ENCODE results near the gene GEMIN2.

GEMIN2 gene

DNA sequence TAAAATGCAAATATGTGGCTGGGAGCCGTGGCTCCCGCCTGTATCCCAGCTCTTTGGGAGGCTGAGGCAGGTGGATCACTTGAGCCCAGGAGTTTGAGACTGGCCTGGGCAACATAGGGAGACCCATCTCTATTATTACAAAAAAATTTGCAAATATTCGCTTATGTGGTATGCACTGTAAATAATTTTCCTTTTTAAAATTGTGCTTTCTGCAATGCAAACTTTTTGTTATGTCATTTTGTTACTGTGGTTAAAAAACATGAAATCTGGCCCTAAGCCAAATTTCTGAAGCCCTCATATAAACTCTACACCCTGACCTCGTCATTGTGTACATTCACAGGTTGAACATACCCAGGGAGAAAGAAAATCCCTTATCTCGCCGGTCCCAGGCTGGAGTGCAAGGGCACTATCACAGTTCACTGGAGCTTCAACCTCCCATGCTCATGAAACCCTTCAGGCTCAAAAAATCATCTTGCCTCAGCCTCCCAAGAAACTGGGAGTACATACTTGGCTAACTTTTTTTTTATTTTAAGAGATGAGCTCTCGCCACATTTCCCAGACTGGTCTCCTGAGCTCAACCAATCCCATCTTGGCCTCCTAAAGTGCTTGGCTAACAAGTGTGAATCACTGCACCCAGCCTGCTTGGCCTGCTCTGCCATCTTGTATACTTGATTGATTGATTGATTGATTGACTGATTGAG is 31.3 kb downstream of the GEMIN2 start:
- H3K4me3 ChIP-seq (IDR thresholded peaks at IDR 0.05; ENCODE audit: insufficient read depth, low read depth, low read length), result no peak overlapping the region
- H3K27me3 ChIP-seq (ENCODE audit: insufficient read depth, low read depth), result no peaks in the 10 kb centered on the region
- no peak overlapping the region for H3K9ac ChIP-seq
- H3K27ac ChIP-seq, result no peak overlapping the region
- H3K4me1 ChIP-seq (ENCODE audit: low read depth, poor library complexity, severe bottlenecking), result peaks cover under 1% of the 10 kb centered on the region
- H3K4me2 ChIP-seq, result no peak overlapping the region
- TF ChIP-seq, protein P1, sequence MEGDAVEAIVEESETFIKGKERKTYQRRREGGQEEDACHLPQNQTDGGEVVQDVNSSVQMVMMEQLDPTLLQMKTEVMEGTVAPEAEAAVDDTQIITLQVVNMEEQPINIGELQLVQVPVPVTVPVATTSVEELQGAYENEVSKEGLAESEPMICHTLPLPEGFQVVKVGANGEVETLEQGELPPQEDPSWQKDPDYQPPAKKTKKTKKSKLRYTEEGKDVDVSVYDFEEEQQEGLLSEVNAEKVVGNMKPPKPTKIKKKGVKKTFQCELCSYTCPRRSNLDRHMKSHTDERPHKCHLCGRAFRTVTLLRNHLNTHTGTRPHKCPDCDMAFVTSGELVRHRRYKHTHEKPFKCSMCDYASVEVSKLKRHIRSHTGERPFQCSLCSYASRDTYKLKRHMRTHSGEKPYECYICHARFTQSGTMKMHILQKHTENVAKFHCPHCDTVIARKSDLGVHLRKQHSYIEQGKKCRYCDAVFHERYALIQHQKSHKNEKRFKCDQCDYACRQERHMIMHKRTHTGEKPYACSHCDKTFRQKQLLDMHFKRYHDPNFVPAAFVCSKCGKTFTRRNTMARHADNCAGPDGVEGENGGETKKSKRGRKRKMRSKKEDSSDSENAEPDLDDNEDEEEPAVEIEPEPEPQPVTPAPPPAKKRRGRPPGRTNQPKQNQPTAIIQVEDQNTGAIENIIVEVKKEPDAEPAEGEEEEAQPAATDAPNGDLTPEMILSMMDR (conservative IDR thresholded peaks at IDR 0.05; ENCODE audit: low read depth, low read length), result no peak
- H2AFZ ChIP-seq (ENCODE audit: low read depth), result no peak overlapping the region
- no peaks in the 10 kb centered on the region for H4K20me1 ChIP-seq (ENCODE audit: insufficient read depth)
- H3K79me2 ChIP-seq (ENCODE audit: insufficient read depth, low read depth), result no peaks in the 10 kb centered on the region
- no peaks in the 10 kb centered on the region for H3K36me3 ChIP-seq (ENCODE audit: insufficient read depth)

DNA sequence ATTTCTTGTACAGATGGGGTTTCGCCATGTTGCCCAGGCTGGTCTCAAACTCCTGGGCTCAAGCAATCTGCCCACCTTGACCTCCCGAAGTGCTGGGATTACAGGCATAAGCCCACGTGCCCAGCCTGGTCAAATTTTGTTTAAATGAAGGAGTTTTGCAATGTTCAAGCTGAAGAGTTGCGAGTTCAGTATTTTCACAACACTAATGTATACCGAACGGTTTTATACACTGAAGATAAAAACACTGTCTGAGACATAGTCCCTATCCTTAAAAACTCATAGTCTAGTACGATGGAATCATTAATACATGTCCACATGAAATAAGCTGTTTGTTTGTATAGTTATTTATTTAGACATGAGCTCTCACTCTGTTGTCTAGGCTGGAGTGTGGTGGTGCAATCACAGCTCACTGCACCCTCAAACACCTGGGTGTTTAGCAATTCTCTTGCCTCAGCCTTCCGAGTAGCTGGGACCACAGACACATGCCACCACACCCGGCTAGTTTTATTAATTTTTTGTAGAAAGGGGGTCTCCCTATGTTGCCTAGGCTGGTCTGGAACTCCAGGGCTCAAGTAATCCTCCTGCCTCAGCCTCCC is 40.6 kb downstream of the GEMIN2 start:
- Histone ChIP-seq H4K20me1 (ENCODE audit: insufficient read depth) (no peaks in the 10 kb centered on the region), H3K36me3 (ENCODE audit: insufficient read depth) (no peaks in the 10 kb centered on the region), H3K4me3 (IDR thresholded peaks at IDR 0.05; ENCODE audit: insufficient read depth, low read depth, low read length) (no peak overlapping the region), H3K4me1 (ENCODE audit: low read depth, poor library complexity, severe bottlenecking) (peaks cover 6% of the 10 kb centered on the region), H2AFZ (ENCODE audit: low read depth) (no peak overlapping the region), H3K4me2 (no peak overlapping the region), H3K9ac (no peak overlapping the region), H3K27me3 (ENCODE audit: insufficient read depth, low read depth) (no peaks in the 10 kb centered on the region), H3K79me2 (ENCODE audit: insufficient read depth, low read depth) (no peaks in the 10 kb centered on the region), H3K27ac (no peak overlapping the region)
- TF ChIP-seq, protein P1 (conservative IDR thresholded peaks at IDR 0.05; ENCODE audit: low read depth, low read length), result no peak

DNA sequence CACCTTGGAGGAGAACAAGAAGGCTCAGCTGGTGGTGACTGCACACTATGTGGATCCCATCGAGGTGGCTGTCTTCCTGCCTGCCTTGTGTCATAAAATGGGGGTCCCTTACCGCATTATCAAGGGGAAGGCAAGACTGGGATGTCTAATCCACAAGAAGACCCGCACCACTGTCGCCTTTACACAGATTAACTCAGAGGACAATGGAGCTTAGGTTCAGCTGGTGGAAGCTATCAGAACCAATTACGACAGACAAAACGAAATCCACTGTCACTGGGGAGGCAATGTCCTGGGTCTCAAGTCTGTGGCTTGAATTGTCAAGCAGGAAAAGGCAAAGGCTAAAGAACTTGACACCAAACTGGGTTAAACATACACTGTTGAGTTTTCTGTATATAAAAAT is 43.4 kb downstream of the GEMIN2 start:
- H3K27ac ChIP-seq, result no peak overlapping the region
- H3K4me1 ChIP-seq (ENCODE audit: low read depth, poor library complexity, severe bottlenecking), result no peaks in the 10 kb centered on the region
- no peak overlapping the region for H2AFZ ChIP-seq (ENCODE audit: low read depth)
- H3K27me3 ChIP-seq (ENCODE audit: insufficient read depth, low read depth), result no peaks in the 10 kb centered on the region
- no peaks in the 10 kb centered on the region for H4K20me1 ChIP-seq (ENCODE audit: insufficient read depth)
- H3K36me3 ChIP-seq (ENCODE audit: insufficient read depth), result no peaks in the 10 kb centered on the region
- no peak overlapping the region for H3K4me3 ChIP-seq (IDR thresholded peaks at IDR 0.05; ENCODE audit: insufficient read depth, low read depth, low read length)
- TF ChIP-seq, protein P1 (conservative IDR thresholded peaks at IDR 0.05; ENCODE audit: low read depth, low read length), result no peak
- no peak overlapping the region for H3K9ac ChIP-seq
- H3K4me2 ChIP-seq, result no peak overlapping the region
- H3K79me2 ChIP-seq (ENCODE audit: insufficient read depth, low read depth), result no peaks in the 10 kb centered on the region

DNA sequence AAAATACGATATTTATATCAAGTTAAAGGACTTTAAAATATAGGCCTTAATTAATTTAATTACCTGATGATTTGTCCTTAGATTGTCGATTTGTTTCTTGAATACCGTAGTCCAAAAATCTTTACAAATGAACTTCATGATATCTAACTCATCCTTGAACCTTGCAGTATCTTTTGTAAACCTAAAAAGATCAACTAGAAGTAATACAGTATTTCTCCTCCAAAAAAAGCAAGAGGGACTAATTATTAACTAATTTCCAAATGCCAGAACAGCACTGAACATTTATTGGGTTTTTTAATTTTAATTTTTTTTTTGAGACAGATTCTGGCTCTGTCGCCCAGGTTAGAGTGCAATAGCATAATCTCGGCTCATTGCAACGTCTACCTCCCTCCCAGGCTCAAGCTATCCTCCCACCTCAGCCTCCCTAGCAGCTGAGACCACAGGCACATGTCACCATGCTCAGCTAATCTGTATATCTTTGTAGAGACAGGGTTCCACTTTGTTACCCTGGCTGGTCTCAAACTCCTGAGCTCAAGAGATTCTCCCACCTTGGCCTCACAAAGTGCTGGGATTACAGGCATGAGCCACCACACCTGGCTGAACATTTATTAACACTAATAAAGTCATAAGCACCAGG is 44.2 kb downstream of the GEMIN2 start:
- no peak overlapping the region for H2AFZ ChIP-seq (ENCODE audit: low read depth)
- no peaks in the 10 kb centered on the region for H3K36me3 ChIP-seq (ENCODE audit: insufficient read depth)
- no peak overlapping the region for H3K4me3 ChIP-seq (IDR thresholded peaks at IDR 0.05; ENCODE audit: insufficient read depth, low read depth, low read length)
- no peak overlapping the region for H3K9ac ChIP-seq
- no peaks in the 10 kb centered on the region for H3K27me3 ChIP-seq (ENCODE audit: insufficient read depth, low read depth)
- H3K27ac ChIP-seq, result no peak overlapping the region
- TF ChIP-seq, protein P1 (conservative IDR thresholded peaks at IDR 0.05; ENCODE audit: low read depth, low read length), result no peak
- no peaks in the 10 kb centered on the region for H3K4me1 ChIP-seq (ENCODE audit: low read depth, poor library complexity, severe bottlenecking)
- H4K20me1 ChIP-seq (ENCODE audit: insufficient read depth), result no peaks in the 10 kb centered on the region
- H3K4me2 ChIP-seq, result no peak overlapping the region
- H3K79me2 ChIP-seq (ENCODE audit: insufficient read depth, low read depth), result no peaks in the 10 kb centered on the region

Data from KMS-11 (cell line).